ENCODE measurements around the gene CDH23. TPM values are rescaled to one million over a fixed set of nuclear protein-coding genes. Genes with fewer than 3 reads are reported as not detected.
A peak's percentile ranks its signal among the peaks of the same experiment; 100 is the strongest.

The CDH23 gene
- total RNA-seq, 1 experiment from 2014 or later: 0.34 TPM

DNA sequence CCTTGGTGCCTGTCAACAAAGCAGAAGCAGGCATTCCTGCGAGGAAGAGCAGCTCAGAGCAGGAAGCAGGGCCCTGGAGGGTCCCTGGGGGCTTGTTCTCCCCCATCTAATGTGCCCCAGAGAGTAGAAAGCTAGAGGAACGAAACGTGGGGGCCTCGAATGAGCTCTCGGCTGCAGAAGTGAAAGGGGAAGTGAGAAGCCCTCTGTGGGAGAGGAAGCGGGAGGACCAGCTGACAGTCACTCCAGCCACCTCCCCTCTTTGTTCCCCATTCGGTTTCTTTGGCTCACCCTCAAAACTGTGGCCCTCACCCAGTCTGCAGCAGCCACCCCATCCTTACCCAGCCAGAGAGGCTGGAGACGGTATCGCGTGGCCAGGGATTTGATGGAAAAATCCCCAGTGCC is 297.8 kb downstream of the CDH23 start:
- Mint-ChIP-seq H3K27ac (ENCODE audit: unreplicated experiment) (no peak overlapping the region), H3K4me1 (ENCODE audit: low read depth, unreplicated experiment) (no peaks in the 10 kb centered on the region), H3K4me3 (ENCODE audit: unreplicated experiment) (no peak overlapping the region), H3K36me3 (ENCODE audit: insufficient read depth, unreplicated experiment) (no peaks in the 10 kb centered on the region), H3K27me3 (ENCODE audit: insufficient read depth, unreplicated experiment) (peaks cover 4% of the 10 kb centered on the region), H3K9me3 (ENCODE audit: unreplicated experiment) (no peaks in the 10 kb centered on the region)
- no peaks in the 10 kb centered on the region for H3K4me1 ChIP-seq
- DNase-seq: no peak
- no peaks in the 10 kb centered on the region for H3K27me3 ChIP-seq (replicated peaks; ENCODE audit: control insufficient read depth, insufficient read depth, low read length)
- CTCF ChIA-PET: interaction anchor here (0.9 to 1.5 kb wide), 2 partner anchors 28 to 376 kb away, joined by 3 to 5 read pairs; partner anchors contain the start of gene SLC29A3
- intact Hi-C loops (cut with micrococcal nuclease; ENCODE audit: unreplicated experiment): no loop called here
- no peak overlapping the region for H3K4me3 ChIP-seq (ENCODE audit: low read depth, low read length)
- H3K36me3 ChIP-seq (ENCODE audit: control insufficient read depth, insufficient read depth, low read length): no peaks in the 10 kb centered on the region
- POLR2A ChIA-PET: no interaction called here
- no TSS peak for BruUV-seq (replicated peaks)
- H3K9me3 ChIP-seq: no peaks in the 10 kb centered on the region
- TF ChIP-seq, protein P1, sequence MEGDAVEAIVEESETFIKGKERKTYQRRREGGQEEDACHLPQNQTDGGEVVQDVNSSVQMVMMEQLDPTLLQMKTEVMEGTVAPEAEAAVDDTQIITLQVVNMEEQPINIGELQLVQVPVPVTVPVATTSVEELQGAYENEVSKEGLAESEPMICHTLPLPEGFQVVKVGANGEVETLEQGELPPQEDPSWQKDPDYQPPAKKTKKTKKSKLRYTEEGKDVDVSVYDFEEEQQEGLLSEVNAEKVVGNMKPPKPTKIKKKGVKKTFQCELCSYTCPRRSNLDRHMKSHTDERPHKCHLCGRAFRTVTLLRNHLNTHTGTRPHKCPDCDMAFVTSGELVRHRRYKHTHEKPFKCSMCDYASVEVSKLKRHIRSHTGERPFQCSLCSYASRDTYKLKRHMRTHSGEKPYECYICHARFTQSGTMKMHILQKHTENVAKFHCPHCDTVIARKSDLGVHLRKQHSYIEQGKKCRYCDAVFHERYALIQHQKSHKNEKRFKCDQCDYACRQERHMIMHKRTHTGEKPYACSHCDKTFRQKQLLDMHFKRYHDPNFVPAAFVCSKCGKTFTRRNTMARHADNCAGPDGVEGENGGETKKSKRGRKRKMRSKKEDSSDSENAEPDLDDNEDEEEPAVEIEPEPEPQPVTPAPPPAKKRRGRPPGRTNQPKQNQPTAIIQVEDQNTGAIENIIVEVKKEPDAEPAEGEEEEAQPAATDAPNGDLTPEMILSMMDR (IDR thresholded peaks at IDR 0.05; ENCODE audit: insufficient read depth in 1 of 2, low read depth in 1 of 2, low read length in 1 of 2, severe bottlenecking in 1 of 2, unreplicated experiment in 1 of 2): no peak

DNA sequence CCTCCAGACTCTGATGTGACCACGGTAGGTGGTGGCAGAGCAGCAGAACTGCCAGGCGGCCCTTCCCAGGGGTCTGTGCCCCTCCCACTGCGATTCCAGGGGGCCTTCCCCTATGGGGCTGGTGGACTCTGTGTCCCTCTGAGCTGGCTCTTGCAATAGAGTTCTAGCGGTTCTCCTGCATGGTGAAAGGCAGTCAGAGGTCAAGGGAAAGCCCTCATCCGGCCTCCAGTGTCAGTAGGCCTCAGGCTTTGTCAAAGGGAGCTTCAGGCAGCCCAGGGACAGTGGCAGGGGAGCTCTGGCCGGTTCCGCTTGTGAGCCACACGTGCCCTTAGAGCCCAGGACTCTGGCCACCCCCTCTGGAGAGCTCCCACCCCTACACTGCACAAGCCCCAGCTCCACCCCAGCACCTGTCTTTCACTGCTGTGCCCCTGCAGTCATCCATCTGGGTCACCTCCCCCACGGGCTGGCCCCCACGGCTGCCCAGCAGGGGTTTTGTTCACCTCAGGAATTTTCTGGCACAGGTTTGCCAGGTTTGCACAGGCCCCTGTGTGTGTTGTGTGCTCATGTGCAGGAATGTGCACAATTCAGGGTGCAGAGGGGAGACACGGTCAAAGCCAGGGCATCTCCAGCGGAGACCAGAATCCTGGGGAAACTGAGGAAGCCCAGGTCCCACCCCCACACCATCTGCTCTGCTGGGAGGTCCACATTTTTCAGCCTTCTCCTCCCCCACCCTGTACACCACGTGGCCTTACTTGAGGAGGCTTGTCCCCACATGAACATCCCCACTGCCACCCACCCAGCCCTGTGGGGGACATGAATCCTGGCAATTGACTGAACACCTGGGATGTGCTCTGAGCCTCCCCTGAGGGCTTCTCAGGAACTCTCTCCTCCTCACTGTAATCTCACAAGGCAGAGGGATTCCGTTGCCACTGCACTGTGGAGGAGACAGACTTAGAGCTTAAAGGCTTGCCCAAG is 299.1 kb downstream of the CDH23 start:
- H3K27me3 Mint-ChIP-seq (ENCODE audit: insufficient read depth, unreplicated experiment): peaks cover 4% of the 10 kb centered on the region
- H3K36me3 Mint-ChIP-seq (ENCODE audit: insufficient read depth, unreplicated experiment): no peaks in the 10 kb centered on the region
- H3K4me1 ChIP-seq: no peaks in the 10 kb centered on the region
- H3K9me3 ChIP-seq: no peaks in the 10 kb centered on the region
- no peaks in the 10 kb centered on the region for H3K27me3 ChIP-seq (replicated peaks; ENCODE audit: control insufficient read depth, insufficient read depth, low read length)
- intact Hi-C loops (cut with micrococcal nuclease; ENCODE audit: unreplicated experiment): loop anchor here (1.0 to 5.0 kb wide), 3 partner anchors 88 to 381 kb away; no protein-coding TSS in a partner anchor
- ChIA-PET CTCF (interaction anchor here (0.6 to 3.8 kb wide), 27 partner anchors 8 to 381 kb away, joined by 3 to 56 read pairs (median 5); partner anchors contain the start of genes CDH23, SLC29A3 and VSIR), POLR2A (no interaction called here)
- no peaks in the 10 kb centered on the region for H3K9me3 Mint-ChIP-seq (ENCODE audit: unreplicated experiment)
- no peak overlapping the region for H3K4me3 Mint-ChIP-seq (ENCODE audit: unreplicated experiment)
- DNase-seq: no peak
- no peaks in the 10 kb centered on the region for H3K4me1 Mint-ChIP-seq (ENCODE audit: low read depth, unreplicated experiment)
- H3K4me3 ChIP-seq (ENCODE audit: low read depth, low read length): no peak overlapping the region
- BruUV-seq (replicated peaks): no TSS peak
- no peaks in the 10 kb centered on the region for H3K36me3 ChIP-seq (ENCODE audit: control insufficient read depth, insufficient read depth, low read length)
- no peak overlapping the region for H3K27ac Mint-ChIP-seq (ENCODE audit: unreplicated experiment)
- TF ChIP-seq, protein P1 (IDR thresholded peaks at IDR 0.05; ENCODE audit: insufficient read depth in 1 of 2, low read depth in 1 of 2, low read length in 1 of 2, severe bottlenecking in 1 of 2, unreplicated experiment in 1 of 2): no peak

DNA sequence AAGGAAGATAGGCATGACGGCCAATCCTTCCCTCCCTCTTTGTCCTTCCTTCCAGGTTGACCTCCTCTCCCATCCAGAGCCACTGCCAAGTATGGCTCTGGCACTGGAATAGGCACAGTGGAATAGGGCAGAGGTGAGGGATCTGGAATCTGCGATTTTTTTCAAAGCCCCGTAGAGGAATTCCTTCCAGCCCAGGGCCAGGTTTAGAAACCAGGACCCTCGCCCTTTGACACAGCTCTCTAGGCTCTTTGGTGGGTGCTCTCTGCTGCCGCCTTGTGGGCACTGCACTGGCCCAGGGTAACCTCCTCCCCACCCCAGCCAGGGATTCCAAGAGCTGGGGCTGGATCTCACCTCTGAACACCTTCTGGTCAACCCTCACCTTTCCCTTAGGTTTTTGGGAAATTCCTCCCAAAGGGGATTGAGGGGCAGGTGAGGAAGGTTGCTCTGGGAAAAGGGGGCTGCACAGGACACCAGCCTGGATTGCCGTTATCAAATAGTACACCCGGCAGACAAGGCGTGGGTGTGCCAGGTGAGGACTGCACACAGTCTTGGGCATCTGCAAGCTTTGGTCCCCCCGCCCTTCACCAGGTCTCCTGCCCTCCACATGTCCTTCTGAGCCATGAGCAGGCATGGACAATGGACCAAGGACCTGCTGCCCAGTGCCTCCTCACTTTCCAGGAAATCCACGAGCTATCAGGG is 300.1 kb downstream of the CDH23 start:
- ChIA-PET POLR2A (no interaction called here), CTCF (interaction anchor here (0.6 to 3.8 kb wide), 29 partner anchors 9 to 382 kb away, joined by 3 to 56 read pairs (median 4); partner anchors contain the start of genes CDH23, SLC29A3 and VSIR)
- no peak overlapping the region for H3K4me3 ChIP-seq (ENCODE audit: low read depth, low read length)
- no peaks in the 10 kb centered on the region for H3K9me3 Mint-ChIP-seq (ENCODE audit: unreplicated experiment)
- H3K36me3 ChIP-seq (ENCODE audit: control insufficient read depth, insufficient read depth, low read length): no peaks in the 10 kb centered on the region
- H3K9me3 ChIP-seq: no peaks in the 10 kb centered on the region
- intact Hi-C loops (cut with micrococcal nuclease; ENCODE audit: unreplicated experiment): loop anchor here (1.0 to 5.0 kb wide), 3 partner anchors 89 to 382 kb away; no protein-coding TSS in a partner anchor
- no peaks in the 10 kb centered on the region for H3K4me1 Mint-ChIP-seq (ENCODE audit: low read depth, unreplicated experiment)
- BruUV-seq (replicated peaks): no TSS peak
- no peaks in the 10 kb centered on the region for H3K36me3 Mint-ChIP-seq (ENCODE audit: insufficient read depth, unreplicated experiment)
- no peaks in the 10 kb centered on the region for H3K4me1 ChIP-seq
- H3K27me3 Mint-ChIP-seq (ENCODE audit: insufficient read depth, unreplicated experiment): peaks cover 4% of the 10 kb centered on the region
- TF ChIP-seq, protein P1 (IDR thresholded peaks at IDR 0.05; ENCODE audit: insufficient read depth in 1 of 2, low read depth in 1 of 2, low read length in 1 of 2, severe bottlenecking in 1 of 2, unreplicated experiment in 1 of 2): peak; percentile 97 to 99
- DNase-seq: peak; percentile 77 to 85
- H3K4me3 Mint-ChIP-seq (ENCODE audit: unreplicated experiment): no peak overlapping the region
- no peaks in the 10 kb centered on the region for H3K27me3 ChIP-seq (replicated peaks; ENCODE audit: control insufficient read depth, insufficient read depth, low read length)
- no peak overlapping the region for H3K27ac Mint-ChIP-seq (ENCODE audit: unreplicated experiment)

All from Caco-2 (cell line).